CD4-positive, CD25-positive, alpha-beta regulatory T cell (primary cell): ENCODE measurements around the gene EPAS1. TPM values are rescaled to one million over a fixed set of nuclear protein-coding genes. Genes with fewer than 3 reads are reported as not detected.

Experiments used
- ATAC-seq, 2 donors: fragments of 150-1000 bp; cut with Tn5 transposase; one replicate each; pipeline ENCODE4 v1.10.0; 2021; ENCODE audit warnings: low read depth in 2 of 2, moderate number of reproducible peaks in 2 of 2, moderate library complexity in 1 of 2
- DNase-seq, 3 donors: peaks; one replicate each; pipeline versions ENCODE4 v3.0.0 to v3.0.0-alpha.2; 2012 to 2022; ENCODE audit warnings: mixed read lengths in 1 of 3
- H3K27ac ChIP-seq: one replicate; pipeline ENCODE4 v1.7.0; 2013; ENCODE audit warnings: mild to moderate bottlenecking, low read length; ENCODE audit not compliant: insufficient read depth, poor library complexity, severe bottlenecking
- H3K27me3 ChIP-seq: one replicate; pipeline ENCODE4 v1.7.0; 2013; ENCODE audit warnings: low read length; ENCODE audit not compliant: control insufficient read depth, insufficient read depth
- H3K36me3 ChIP-seq: one replicate; pipeline ENCODE4 v1.7.0; 2013; ENCODE audit warnings: mild to moderate bottlenecking, low read length, moderate library complexity; ENCODE audit not compliant: control insufficient read depth, insufficient read depth
- H3K4me1 ChIP-seq: 2 replicates; pipeline ENCODE4 v1.7.0; 2013; ENCODE audit warnings: mild to moderate bottlenecking, low read length; ENCODE audit not compliant: insufficient read depth, control insufficient read depth, poor library complexity, severe bottlenecking
- H3K4me3 ChIP-seq: one replicate; pipeline ENCODE4 v1.7.0; 2013; ENCODE audit warnings: low read depth, mild to moderate bottlenecking, low read length, moderate library complexity
- H3K9me3 ChIP-seq, 2 experiments: 1 replicate in 1 of 2; 2 replicates in 1 of 2; pipeline ENCODE4 v1.7.0; 2013; ENCODE audit warnings: low read length in 2 of 2, mild to moderate bottlenecking in 1 of 2, moderate library complexity in 1 of 2; ENCODE audit not compliant: control insufficient read depth in 2 of 2
- H3K27ac Mint-ChIP-seq, 3 donors: one replicate each; pipeline ENCODE4 v1.8.0; 2020 to 2022; ENCODE audit warnings: mild to moderate bottlenecking in 3 of 3, mixed read lengths in 3 of 3, moderate library complexity in 2 of 3
- H3K27me3 Mint-ChIP-seq: one replicate; pipeline ENCODE4 v1.8.0; 2022; ENCODE audit warnings: mild to moderate bottlenecking, mixed read lengths
- H3K36me3 Mint-ChIP-seq: one replicate; pipeline ENCODE4 v1.8.0; 2020; ENCODE audit warnings: mixed read lengths
- H3K4me1 Mint-ChIP-seq, 4 donors: one replicate each; pipeline ENCODE4 v1.8.0; 2020 to 2022; ENCODE audit warnings: mixed read lengths in 4 of 4, mild to moderate bottlenecking in 1 of 4
- H3K4me3 Mint-ChIP-seq, 4 donors: one replicate each; pipeline ENCODE4 v1.8.0; 2020 to 2022; ENCODE audit warnings: mild to moderate bottlenecking in 4 of 4, mixed read lengths in 4 of 4, moderate library complexity in 3 of 4
- H3K9me3 Mint-ChIP-seq, 7 donors: one replicate each; pipeline ENCODE4 v1.8.0; 2020 to 2022; ENCODE audit warnings: mixed read lengths in 7 of 7, mild to moderate bottlenecking in 3 of 7, moderate library complexity in 2 of 7
- polyA plus RNA-seq, 4 donors: library from polyadenylated mRNA; unstranded; fragments of 300-500 nt; fragmentation: Illumina TruSeq; gene quantifications; one replicate each; pipeline ENCODE4 v1.2.3, GENCODE V29; 2021
- total RNA-seq: library from RNA; stranded (reverse); gene quantifications from one replicate; pipeline ENCODE4 v1.2.3, GENCODE V29; 2022

The EPAS1 gene
- total and polyA plus RNA-seq, 5 donors from 2014 or later, result 0.22 to 4.4 (median 0.31) TPM; not detected in 2

GRCh38 chr2:46435796-46436360 lies 138.7 kb downstream of the EPAS1 start:
- Mint-ChIP-seq H3K4me1 (peaks cover 17 to 44% (median 24%) of the 10 kb centered on the region in 4 donors), H3K9me3 (peaks cover 0 to 6% (median 0%) of the 10 kb centered on the region in 7 donors), H3K27me3 (peaks cover 31% of the 10 kb centered on the region), H3K36me3 (no peaks in the 10 kb centered on the region), H3K4me3 (no peak overlapping the region), H3K27ac (no peak overlapping the region)
- peaks cover 15% of the 10 kb centered on the region for H3K4me1 ChIP-seq
- H3K36me3 ChIP-seq, result no peaks in the 10 kb centered on the region
- no peaks in the 10 kb centered on the region for H3K9me3 ChIP-seq
- H3K27ac ChIP-seq, result no peak overlapping the region
- no peak for ATAC-seq
- no peaks in the 10 kb centered on the region for H3K27me3 ChIP-seq
- DNase-seq, result no peak
- no peak overlapping the region for H3K4me3 ChIP-seq

Other genes with a start within 250 kb of the EPAS1 start
- gene TMEM247, start 182.2 kb downstream of the EPAS1 start, total RNA-seq, result not detected
- not detected for gene TMEM247, start 182.2 kb downstream of the EPAS1 start, polyA plus RNA-seq
- 16.1 TPM for gene RHOQ, start 245.1 kb downstream of the EPAS1 start, total RNA-seq
- 1 to 10 TPM in 2 of 4 donors, under 1 TPM in 2; 0.60 to 2.2 (median 1.00) TPM for gene RHOQ, start 245.1 kb downstream of the EPAS1 start, polyA plus RNA-seq
- gene ATP6V1E2, start 245.2 kb downstream of the EPAS1 start, total RNA-seq, result 5.5 TPM
- 1 to 10 TPM; 4.9 to 8.5 (median 6.2) TPM for gene ATP6V1E2, start 245.2 kb downstream of the EPAS1 start, polyA plus RNA-seq